ENCODE measurements around the gene MRPL10. TPM values are rescaled to one million over a fixed set of nuclear protein-coding genes. Genes with fewer than 3 reads are reported as not detected.

Gene MRPL10
- total RNA-seq, 1 experiment from 2014 or later = 67.2 TPM

GRCh38 chr17:47870056-47870455 is 38.7 kb upstream of the MRPL10 start:
- no peak for DNase-seq
- Histone ChIP-seq H3K4me2 (ENCODE audit: insufficient read depth, insufficient read length, low read length) (peak overlapping the region; percentile 31), H3K9ac (ENCODE audit: extremely low read depth, insufficient read length, low read length) (no peak overlapping the region), H4K5ac (ENCODE audit: insufficient read length, low read depth, low read length) (no peak overlapping the region), H3K4ac (ENCODE audit: low read depth, low read length) (no peak overlapping the region), H3K27ac (ENCODE audit: insufficient read length, low read depth, low read length) (no peak overlapping the region), H3K23me2 (ENCODE audit: insufficient read length, low read depth, low read length, poor library complexity, severe bottlenecking) (peaks cover 11% of the 10 kb centered on the region), H2BK20ac (ENCODE audit: low read depth, low read length, poor library complexity, severe bottlenecking) (no peak overlapping the region), H3K79me1 (ENCODE audit: insufficient read depth, low read depth, low read length, poor library complexity, severe bottlenecking) (no peaks in the 10 kb centered on the region), H2BK5ac (ENCODE audit: insufficient read length, low read length) (no peak overlapping the region), H4K20me1 (ENCODE audit: control insufficient read depth, insufficient read depth, insufficient read length) (no peaks in the 10 kb centered on the region), H4K8ac (replicated peaks; ENCODE audit: insufficient read length, low read depth, low read length) (no peak overlapping the region), H3K23ac (ENCODE audit: insufficient read length, low read depth, low read length) (no peak overlapping the region), H2BK120ac (ENCODE audit: low read depth, low read length, poor library complexity, severe bottlenecking) (no peak overlapping the region), H2BK12ac (ENCODE audit: insufficient read length, low read depth, low read length) (no peak overlapping the region), H2AFZ (ENCODE audit: low read length) (no peak overlapping the region), H3K56ac (ENCODE audit: insufficient read length, low read depth, low read length) (no peak overlapping the region), H3K18ac (ENCODE audit: insufficient read length, low read depth, low read length) (no peak overlapping the region), H4K91ac (ENCODE audit: insufficient read length, low read depth, low read length) (no peak overlapping the region), H3K4me1 (ENCODE audit: insufficient read depth, low read length) (peaks cover 3% of the 10 kb centered on the region; the same call in 1 of the 2 replicates), H2BK15ac (ENCODE audit: low read depth, low read length) (no peak overlapping the region), H3K9me3 (ENCODE audit: control insufficient read depth, low read depth, low read length) (no peaks in the 10 kb centered on the region), H2AK5ac (ENCODE audit: insufficient read length, low read length) (no peak overlapping the region), H3T11ph (ENCODE audit: low read length) (no peak overlapping the region), H3K79me2 (ENCODE audit: insufficient read depth, low read length) (no peaks in the 10 kb centered on the region), H3K27me3 (ENCODE audit: insufficient read depth, low read length) (peaks cover 7% of the 10 kb centered on the region; the same call in 1 of the 2 replicates), H3K14ac (ENCODE audit: insufficient read depth, low read length) (no peak overlapping the region)
- WGBS (ENCODE audit: extremely low coverage, insufficient read length, low lambda C conversion rate) = no CpG with 5 or more reads among the region's 1 CpG
- H3K4me1 Mint-ChIP-seq = peaks cover 41 to 46% of the 10 kb centered on the region in 2 experiments
- H3K4me3 Mint-ChIP-seq = peak overlapping the region in 1 of 2 experiments; percentile 28; a peak in 1 of 5 replicates
- no peak for TF ChIP-seq CTCF (conservative IDR thresholded peaks at IDR 0.05)
- no peak overlapping the region for H3K27ac Mint-ChIP-seq
- no peaks in the 10 kb centered on the region; a peak in 1 of 5 replicates for H3K9me3 Mint-ChIP-seq
- H3K27me3 Mint-ChIP-seq (ENCODE audit: low read depth) = peaks cover 93% of the 10 kb centered on the region
- H3K36me3 Mint-ChIP-seq (ENCODE audit: insufficient read depth in 1 of 3, low read depth in 3 of 3) = no peaks in the 10 kb centered on the region

Measured in H9 (cell line).